HL-60 (cell line): ENCODE data around the gene BCO1.

Experiments used
- DNase-seq, 2 experiments: peaks; one replicate each; pipeline ENCODE4 v3.0.0-alpha.2; 2010 to 2020; ENCODE audit warnings: low read depth in 1 of 2, low spot score in 1 of 2
- H3K27ac ChIP-seq: fragments of 250-450 bp; sonication (Bioruptor Pico); replicated peaks from 2 replicates; pipeline ENCODE4 v1.5.1; 2020; ENCODE audit warnings: mild to moderate bottlenecking, moderate library complexity
- H3K27me3 ChIP-seq: fragments of 250-450 bp; sonication (Bioruptor Pico); 2 replicates; pipeline ENCODE4 v1.5.1; 2021; ENCODE audit warnings: mild to moderate bottlenecking, moderate library complexity; ENCODE audit not compliant: insufficient read depth, poor library complexity, severe bottlenecking
- H3K4me3 ChIP-seq: replicated peaks from 2 replicates; pipeline ENCODE4 v1.5.1; 2011; ENCODE audit warnings: mild to moderate bottlenecking, control low read depth, low read length; ENCODE audit not compliant: insufficient read depth
- CTCF ChIP-seq: IDR thresholded peaks from one replicate; pipeline ENCODE4 v1.5.1; 2011; ENCODE audit warnings: low read length, control low read depth, inconsistent platforms; ENCODE audit not compliant: insufficient read depth
- GABPA ChIP-seq: IDR thresholded peaks from 2 replicates; pipeline ENCODE4 v1.6.1; 2012; ENCODE audit warnings: low read depth
- POLR2AphosphoS5 ChIP-seq: IDR thresholded peaks from 2 replicates; pipeline ENCODE4 v1.6.1; 2012; ENCODE audit warnings: low read depth
- REST ChIP-seq: IDR thresholded peaks from 2 replicates; pipeline ENCODE4 v1.6.1; 2012; ENCODE audit warnings: low read depth; ENCODE audit not compliant: insufficient replicate concordance
- SPI1 ChIP-seq: IDR thresholded peaks from 2 replicates; pipeline ENCODE4 v1.6.1; 2012; ENCODE audit warnings: low read depth, mild to moderate bottlenecking, borderline replicate concordance
- long read RNA-seq: library from polyadenylated mRNA; unstranded; transcript quantifications from one replicate; pipeline ENCODE4 v2.0.0, GENCODE V29; 2020

Gene BCO1
- long read RNA-seq = 0 reads

GRCh38 chr16:81238296-81239011 is at the start of gene BCO1:
BCO1 (plus strand) TSS chr16:81238689; CDS start chr16:81238909, 220 bp downstream.
- no peak within 1 kb of the TSS for H3K27ac ChIP-seq
- no peaks in the 10 kb centered on the region for H3K27me3 ChIP-seq
- no peak for DNase-seq
- TF ChIP-seq CTCF (no peak), REST (no peak), GABPA (no peak), SPI1 (no peak), POLR2AphosphoS5 (no peak)
- H3K4me3 ChIP-seq = no peak within 1 kb of the TSS

- DNase-seq = no peak
- no peak for TF ChIP-seq POLR2AphosphoS5
- no peak for TF ChIP-seq CTCF
Observed at GRCh38 chr16:81189100-81189664, 49.3 kb upstream of the BCO1 start.

GRCh38 chr16:81190667-81191066 is 47.8 kb upstream of the BCO1 start:
- H3K27me3 ChIP-seq = no peaks in the 10 kb centered on the region
- H3K27ac ChIP-seq = no peak overlapping the region
- no peak for DNase-seq
- H3K4me3 ChIP-seq = no peak overlapping the region
- TF ChIP-seq SPI1 (no peak), REST (no peak), GABPA (no peak)

More at GRCh38 chr16:81189100-81189664, 49.3 kb upstream of the BCO1 start:
- Histone ChIP-seq H3K27me3 (no peaks in the 10 kb centered on the region), H3K4me3 (no peak overlapping the region), H3K27ac (no peak overlapping the region)

GRCh38 chr16:81195885-81196534 is 42.5 kb upstream of the BCO1 start:
- no peak overlapping the region for H3K27ac ChIP-seq
- DNase-seq = no peak
- H3K27me3 ChIP-seq = no peaks in the 10 kb centered on the region
- no peak overlapping the region for H3K4me3 ChIP-seq
- TF ChIP-seq REST (no peak), CTCF (no peak), SPI1 (no peak), POLR2AphosphoS5 (no peak), GABPA (no peak)
